D721Med (cell line): ENCODE results near the gene PCSK2.
A peak's percentile ranks its signal among the peaks of the same experiment; 100 is the strongest.

Experiments
- DNase-seq: peaks from one replicate; pipeline ENCODE4 v3.0.0; 2011; ENCODE audit warnings: low spot score; ENCODE audit not compliant: insufficient read length
- FAIRE-seq: peaks from 2 replicates; lab custom pipeline; 2011; peaks lifted over from hg19 to GRCh38; lab: Jason Lieb, UNC
- TF ChIP-seq, protein P1 (sequence below): IDR thresholded peaks from 2 replicates; pipeline ENCODE4 v1.5.1; 2012; ENCODE audit warnings: mild to moderate bottlenecking, control low read depth; ENCODE audit not compliant: insufficient read depth; ENCODE audit errors: missing control alignments

Gene PCSK2

GRCh38 chr20:17262786-17263185, 35.9 kb downstream of the PCSK2 start:
- DNase-seq = no peak
- TF ChIP-seq, protein P1, sequence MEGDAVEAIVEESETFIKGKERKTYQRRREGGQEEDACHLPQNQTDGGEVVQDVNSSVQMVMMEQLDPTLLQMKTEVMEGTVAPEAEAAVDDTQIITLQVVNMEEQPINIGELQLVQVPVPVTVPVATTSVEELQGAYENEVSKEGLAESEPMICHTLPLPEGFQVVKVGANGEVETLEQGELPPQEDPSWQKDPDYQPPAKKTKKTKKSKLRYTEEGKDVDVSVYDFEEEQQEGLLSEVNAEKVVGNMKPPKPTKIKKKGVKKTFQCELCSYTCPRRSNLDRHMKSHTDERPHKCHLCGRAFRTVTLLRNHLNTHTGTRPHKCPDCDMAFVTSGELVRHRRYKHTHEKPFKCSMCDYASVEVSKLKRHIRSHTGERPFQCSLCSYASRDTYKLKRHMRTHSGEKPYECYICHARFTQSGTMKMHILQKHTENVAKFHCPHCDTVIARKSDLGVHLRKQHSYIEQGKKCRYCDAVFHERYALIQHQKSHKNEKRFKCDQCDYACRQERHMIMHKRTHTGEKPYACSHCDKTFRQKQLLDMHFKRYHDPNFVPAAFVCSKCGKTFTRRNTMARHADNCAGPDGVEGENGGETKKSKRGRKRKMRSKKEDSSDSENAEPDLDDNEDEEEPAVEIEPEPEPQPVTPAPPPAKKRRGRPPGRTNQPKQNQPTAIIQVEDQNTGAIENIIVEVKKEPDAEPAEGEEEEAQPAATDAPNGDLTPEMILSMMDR = no peak
- FAIRE-seq = no peak

DNA sequence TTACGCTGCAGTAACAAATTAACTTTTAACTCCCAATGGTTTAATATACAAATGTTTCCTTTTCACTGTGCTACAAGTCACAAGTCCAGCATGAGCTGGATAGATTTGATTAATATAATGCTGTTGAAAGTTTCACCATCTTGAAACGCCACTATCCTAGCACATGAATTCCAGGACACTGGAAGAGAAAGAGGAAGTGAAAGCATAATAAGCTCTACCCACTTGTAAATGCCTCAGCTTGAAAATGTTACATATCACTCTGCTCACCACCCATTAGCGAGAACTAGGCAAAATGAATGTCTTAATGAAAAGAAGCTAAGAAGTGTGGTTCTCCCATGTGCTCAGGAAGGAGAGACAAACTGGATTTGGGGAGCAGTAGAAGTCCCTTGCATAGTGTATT, 46.9 kb downstream of the PCSK2 start:
- no peak for DNase-seq
- FAIRE-seq = no peak
- TF ChIP-seq, protein P1 = no peak

DNA sequence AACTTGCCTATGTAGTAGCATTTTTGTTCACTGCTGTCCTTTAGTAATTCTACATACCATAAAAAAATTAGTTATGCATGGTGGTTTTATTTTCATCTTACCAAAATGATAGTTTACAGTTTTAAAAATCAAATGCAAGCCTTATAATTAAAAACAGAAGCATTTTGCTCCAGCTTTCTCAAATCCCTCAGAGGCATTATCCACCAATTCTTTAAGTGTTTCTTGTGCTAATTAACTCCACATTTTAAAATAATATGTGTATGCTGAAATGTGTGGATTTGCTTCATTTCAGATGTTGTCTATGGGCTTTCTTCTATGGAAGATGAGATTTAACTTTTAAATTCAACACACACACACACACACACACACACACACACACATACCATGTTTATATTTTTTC, 49.3 kb downstream of the PCSK2 start:
- DNase-seq (no peak), FAIRE-seq (no peak)
- TF ChIP-seq, protein P1 = no peak

DNA sequence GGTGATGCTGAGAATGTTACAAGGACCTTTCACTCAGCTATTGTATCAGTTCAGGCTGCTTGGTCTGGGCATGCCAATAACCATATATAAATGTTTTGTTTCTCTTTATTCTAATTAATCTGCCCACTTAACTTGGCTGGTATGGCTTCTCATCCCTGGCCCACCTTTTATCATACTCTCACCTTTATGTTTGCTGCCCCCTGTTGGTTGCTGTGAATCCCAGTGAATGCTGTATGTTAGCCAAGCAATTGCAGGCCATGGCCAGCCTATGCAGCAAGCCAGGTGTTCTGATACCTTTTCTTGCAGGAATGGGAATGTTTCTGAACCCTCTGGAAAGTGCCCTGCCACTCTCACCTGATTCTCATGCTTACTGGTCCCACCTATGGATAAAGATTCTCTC, 54.6 kb downstream of the PCSK2 start:
- no peak for FAIRE-seq
- TF ChIP-seq, protein P1 = peak; percentile 23
- no peak for DNase-seq

- FAIRE-seq (no peak), DNase-seq (no peak)
- TF ChIP-seq, protein P1 = no peak
These were observed 55.7 kb downstream of the PCSK2 start for GRCh38 chr20:17282501-17282900.

GRCh38 chr20:17287503-17287902, 60.7 kb downstream of the PCSK2 start:
- FAIRE-seq (no peak), DNase-seq (no peak)
- TF ChIP-seq, protein P1 = no peak

DNA sequence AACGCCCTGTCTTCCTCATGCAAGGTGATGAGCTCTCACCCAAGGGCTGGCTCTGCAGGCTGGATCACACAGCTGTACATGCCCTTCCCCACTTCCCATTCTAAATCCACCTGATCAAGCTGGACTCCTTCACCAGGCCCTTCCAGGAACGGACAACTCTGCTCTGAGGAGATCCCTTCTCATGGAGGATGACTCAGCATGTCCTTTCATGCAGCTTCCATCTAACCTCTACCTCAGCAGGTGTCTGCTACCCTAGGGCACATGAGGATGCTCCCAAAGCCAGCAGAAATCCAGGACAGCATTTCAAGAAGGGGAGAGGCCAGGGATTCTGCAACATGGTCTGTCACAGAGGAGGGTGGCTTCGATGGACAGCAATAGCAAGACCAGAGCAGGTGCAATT, 61.2 kb downstream of the PCSK2 start:
- FAIRE-seq (no peak), DNase-seq (no peak)
- TF ChIP-seq, protein P1 = no peak
